HG03520 (cell line): ENCODE measurements around the gene ERBB4.

Experiments
- ATAC-seq: cut with Tn5 transposase; IDR thresholded peaks from one replicate; pipeline ENCODE4 v1.9.1; 2021; ENCODE audit warnings: mild to moderate bottlenecking, moderate library complexity; ENCODE audit not compliant: unreplicated experiment

The ERBB4 gene

GRCh38 chr2:211845338-211846035 lies 693.1 kb downstream of the ERBB4 start:
- ATAC-seq = no peak

- no peak for ATAC-seq
Measured at GRCh38 chr2:211837706-211838105, 700.9 kb downstream of the ERBB4 start.

- ATAC-seq = no peak
Measured at GRCh38 chr2:211837206-211837605, 701.4 kb downstream of the ERBB4 start.

- ATAC-seq = no peak
Measured at GRCh38 chr2:211836409-211836808, 702.2 kb downstream of the ERBB4 start.

- ATAC-seq = no peak
Measured at GRCh38 chr2:211835695-211836094, 702.9 kb downstream of the ERBB4 start.

GRCh38 chr2:211833582-211834279 lies 704.9 kb downstream of the ERBB4 start:
- no peak for ATAC-seq

GRCh38 chr2:211829725-211830124 lies 708.9 kb downstream of the ERBB4 start:
- no peak for ATAC-seq

GRCh38 chr2:211823886-211824479 lies 714.6 kb downstream of the ERBB4 start:
- no peak for ATAC-seq

GRCh38 chr2:211822686-211823335 lies 715.8 kb downstream of the ERBB4 start:
- no peak for ATAC-seq

GRCh38 chr2:211816754-211817153 lies 721.8 kb downstream of the ERBB4 start:
- ATAC-seq = no peak

GRCh38 chr2:211812587-211812986 lies 726.0 kb downstream of the ERBB4 start:
- no peak for ATAC-seq

- ATAC-seq = no peak
Measured at GRCh38 chr2:211802666-211803065, 735.9 kb downstream of the ERBB4 start.

- no peak for ATAC-seq
Measured at GRCh38 chr2:211800001-211800400, 738.6 kb downstream of the ERBB4 start.

- no peak for ATAC-seq
Measured at GRCh38 chr2:211798868-211799267, 739.7 kb downstream of the ERBB4 start.

GRCh38 chr2:211793690-211794089 lies 744.9 kb downstream of the ERBB4 start:
- no peak for ATAC-seq

- no peak for ATAC-seq
Measured at GRCh38 chr2:211789982-211790381, 748.6 kb downstream of the ERBB4 start.

GRCh38 chr2:211766689-211767088 lies 771.9 kb downstream of the ERBB4 start:
- no peak for ATAC-seq

- no peak for ATAC-seq
Measured at GRCh38 chr2:211762479-211762878, 776.1 kb downstream of the ERBB4 start.

- ATAC-seq = no peak
Measured at GRCh38 chr2:211760103-211760502, 778.5 kb downstream of the ERBB4 start.

GRCh38 chr2:211756266-211756665 lies 782.3 kb downstream of the ERBB4 start:
- no peak for ATAC-seq

- no peak for ATAC-seq
Measured at GRCh38 chr2:211755187-211755586, 783.4 kb downstream of the ERBB4 start.

GRCh38 chr2:211751848-211752247 lies 786.8 kb downstream of the ERBB4 start:
- no peak for ATAC-seq
